ENCODE results near the gene KRTAP10-12.

KRTAP10-12 gene

DNA sequence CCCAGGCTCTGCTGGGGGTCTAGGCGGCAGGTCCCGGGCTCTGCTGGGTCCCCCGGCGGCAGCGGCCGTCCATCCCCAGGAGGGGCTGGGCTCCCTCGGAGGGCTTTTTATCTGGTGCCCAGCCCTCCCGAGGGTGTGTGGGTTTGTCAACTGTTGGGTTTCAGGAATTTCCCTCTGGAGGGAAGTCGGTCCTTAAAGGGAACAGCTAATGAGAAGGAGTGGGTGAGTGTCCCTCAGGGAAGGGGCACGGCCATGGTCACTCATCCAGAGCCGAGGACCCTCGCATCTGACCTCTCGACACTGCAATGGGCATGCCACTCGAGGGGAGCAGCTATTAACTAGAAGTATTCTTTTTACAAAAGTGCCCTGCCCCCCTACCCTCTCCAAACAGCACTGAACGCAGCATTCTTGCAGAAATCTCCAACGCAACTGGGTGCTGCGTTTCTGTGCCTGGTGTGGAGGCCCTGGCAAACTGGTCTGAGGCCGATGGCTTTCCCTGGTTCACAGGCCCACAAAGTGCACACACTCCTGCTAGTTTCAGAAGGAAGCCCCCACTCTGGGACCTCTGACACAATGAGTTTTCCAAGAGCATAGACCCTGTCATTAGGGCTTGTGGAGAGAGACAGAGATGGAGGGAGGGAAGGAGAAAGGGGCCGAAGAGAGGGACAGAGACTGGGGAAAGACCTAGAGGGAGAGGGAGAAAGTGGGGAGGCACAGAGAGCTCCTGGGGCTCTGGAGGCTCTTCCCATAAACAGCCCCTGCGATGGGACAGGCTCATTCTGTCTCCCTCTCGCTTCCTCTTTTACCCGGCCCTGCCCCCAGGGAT, 15.4 kb downstream of the KRTAP10-12 start:
- DNase-seq: no peak

DNA sequence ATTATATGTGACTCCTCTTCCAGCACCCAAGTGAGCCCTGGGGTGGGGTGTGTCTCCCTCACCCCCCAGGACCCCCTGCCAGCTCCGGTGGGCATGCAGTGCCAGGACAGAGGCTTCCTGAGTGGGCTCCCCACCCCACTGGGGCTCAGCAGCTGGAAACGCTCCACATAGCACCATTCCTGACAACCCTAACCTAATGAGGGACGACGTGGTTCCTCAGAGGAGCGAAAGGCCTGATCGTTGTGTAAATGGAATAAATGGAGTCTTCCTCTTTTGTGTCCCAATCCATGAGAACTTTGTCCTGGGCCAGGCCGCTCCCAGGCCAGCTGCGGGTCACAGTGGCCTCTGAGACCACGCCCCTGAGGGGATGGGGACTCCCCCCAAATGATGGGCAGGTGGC, 16.2 kb downstream of the KRTAP10-12 start:
- DNase-seq: no peak

DNA sequence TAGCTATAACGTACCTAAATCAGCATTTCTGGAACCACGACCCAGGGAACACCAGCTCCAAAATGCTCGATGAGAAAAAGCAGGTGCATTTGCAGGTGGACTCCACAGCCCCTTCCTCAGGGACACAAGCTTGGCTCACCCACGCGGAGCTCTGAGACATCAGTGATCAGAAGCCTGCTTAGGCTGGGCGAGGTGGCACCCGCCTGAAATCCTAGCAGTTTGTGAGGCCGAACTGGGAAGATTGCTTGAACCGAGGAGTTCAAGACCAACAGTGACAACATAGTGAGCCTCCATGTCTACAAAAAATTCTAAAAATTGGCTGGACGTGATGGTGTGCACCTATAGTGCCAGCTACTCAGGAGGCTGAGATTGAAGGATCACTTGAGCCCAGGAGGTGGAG, 16.9 kb downstream of the KRTAP10-12 start:
- no peak for DNase-seq

DNA sequence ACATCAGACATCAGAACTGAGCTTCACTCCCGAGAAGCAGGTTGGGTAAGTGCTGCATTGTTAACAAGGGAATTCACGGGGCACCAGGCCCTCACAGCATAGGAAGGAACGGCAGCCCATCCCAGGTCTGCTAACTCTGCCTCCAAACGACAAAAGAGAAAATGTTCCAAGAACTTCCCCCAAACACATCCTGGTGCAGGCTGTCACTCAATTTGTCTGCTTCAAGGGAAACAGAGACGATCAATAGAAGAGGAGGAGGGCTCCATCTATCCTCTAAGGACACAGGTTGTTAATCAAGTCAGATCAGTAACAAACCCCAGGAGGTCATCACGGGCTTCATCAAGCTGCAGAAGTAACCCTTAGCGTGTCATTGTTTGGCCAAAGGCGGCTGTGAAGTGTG, 17.9 kb downstream of the KRTAP10-12 start:
- no peak for DNase-seq

DNA sequence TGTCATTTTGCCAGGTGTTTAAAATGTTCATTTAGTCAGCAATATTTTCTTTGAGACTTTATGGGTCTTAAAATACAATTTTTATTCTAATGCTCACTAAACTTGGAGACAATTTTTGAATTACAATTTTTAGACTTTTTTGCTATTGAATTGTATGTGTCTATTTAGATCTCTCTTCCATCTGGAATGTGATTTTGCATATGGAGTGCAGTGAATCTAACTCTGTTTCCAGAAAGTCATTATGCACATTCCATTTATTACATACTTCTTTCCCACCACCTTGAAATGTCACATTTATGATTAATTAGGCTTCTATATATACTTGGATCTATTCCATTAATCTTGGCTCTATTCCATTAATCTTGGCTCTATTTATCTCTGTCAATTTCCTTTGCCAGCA, 20.0 kb downstream of the KRTAP10-12 start:
- DNase-seq: no peak

DNA sequence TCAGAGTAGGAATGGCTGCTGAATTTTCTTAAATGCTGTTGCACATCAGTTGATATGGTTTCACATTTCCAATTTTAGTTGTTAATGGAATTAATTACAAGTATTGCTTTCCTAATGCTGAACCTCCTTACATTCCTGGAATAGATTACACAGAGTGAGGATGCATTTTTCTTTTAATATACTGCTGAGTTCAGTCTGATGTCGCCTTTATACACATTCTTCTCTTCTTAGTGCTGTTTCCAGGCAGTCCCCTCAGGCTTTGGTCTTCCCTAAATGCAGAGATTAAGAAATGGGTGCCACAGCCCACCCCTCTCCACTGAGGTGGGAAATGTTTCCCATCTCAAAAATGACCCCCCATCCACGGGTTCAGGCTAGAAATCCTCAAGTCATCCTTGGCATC, 21.1 kb downstream of the KRTAP10-12 start:
- no peak for DNase-seq

DNA sequence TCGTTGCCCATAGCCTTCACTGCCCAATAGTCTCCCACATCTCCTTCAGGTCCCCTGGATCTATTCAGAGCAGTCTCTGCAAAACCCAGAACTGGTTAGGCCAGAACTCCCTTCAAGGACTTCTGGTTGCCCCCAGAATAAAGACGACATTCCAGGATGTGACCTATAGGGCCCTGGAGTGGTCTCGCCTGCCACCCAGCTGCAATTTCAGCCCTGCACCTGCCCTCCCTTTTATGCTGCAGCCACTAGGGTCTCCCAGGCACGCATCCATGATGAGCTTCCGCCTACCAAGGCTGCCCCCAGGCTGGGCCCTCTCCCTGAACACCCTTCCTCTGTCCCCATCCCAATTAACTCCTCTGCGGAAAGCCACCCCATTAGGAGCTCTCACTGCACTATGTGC, 21.6 kb downstream of the KRTAP10-12 start:
- DNase-seq: no peak

DNA sequence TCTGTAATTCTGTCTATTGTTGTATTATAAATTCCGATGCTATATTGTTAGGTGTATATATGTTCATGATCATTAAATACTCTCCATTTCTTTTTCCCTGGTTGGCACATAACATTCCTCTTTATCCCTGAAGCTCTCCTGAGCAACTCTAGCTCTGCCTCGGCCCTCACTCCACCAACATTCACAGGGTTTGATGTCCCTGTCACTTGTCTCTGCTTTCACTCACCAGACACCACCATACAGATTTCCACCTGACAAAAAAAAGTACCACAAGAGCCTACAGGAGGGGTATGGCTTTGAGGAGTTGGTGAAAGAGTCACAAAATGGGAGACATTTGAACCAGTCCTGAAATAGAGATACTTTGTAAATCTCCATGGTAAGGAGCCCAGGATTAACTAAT, 23.2 kb downstream of the KRTAP10-12 start:
- no peak for DNase-seq

DNA sequence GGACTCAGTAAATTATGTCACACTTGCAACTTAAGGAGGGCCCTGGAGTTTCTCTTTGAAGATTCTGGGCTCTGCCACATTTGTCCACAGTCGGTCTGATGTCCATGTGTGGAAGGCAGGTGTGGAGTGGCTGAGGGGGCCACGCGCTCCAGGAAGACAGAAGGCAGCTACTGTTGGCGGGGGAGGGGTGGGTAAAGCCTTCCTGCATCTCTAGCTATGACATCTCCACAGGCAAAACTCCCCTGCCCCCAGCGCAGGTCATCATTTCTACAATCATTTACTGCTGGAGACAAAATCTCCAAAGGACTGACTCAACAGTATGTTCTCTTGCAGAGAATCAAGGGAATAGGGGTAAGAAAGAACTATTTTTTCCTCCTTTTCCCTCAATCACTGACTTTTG, 25.8 kb downstream of the KRTAP10-12 start:
- no peak for DNase-seq

DNA sequence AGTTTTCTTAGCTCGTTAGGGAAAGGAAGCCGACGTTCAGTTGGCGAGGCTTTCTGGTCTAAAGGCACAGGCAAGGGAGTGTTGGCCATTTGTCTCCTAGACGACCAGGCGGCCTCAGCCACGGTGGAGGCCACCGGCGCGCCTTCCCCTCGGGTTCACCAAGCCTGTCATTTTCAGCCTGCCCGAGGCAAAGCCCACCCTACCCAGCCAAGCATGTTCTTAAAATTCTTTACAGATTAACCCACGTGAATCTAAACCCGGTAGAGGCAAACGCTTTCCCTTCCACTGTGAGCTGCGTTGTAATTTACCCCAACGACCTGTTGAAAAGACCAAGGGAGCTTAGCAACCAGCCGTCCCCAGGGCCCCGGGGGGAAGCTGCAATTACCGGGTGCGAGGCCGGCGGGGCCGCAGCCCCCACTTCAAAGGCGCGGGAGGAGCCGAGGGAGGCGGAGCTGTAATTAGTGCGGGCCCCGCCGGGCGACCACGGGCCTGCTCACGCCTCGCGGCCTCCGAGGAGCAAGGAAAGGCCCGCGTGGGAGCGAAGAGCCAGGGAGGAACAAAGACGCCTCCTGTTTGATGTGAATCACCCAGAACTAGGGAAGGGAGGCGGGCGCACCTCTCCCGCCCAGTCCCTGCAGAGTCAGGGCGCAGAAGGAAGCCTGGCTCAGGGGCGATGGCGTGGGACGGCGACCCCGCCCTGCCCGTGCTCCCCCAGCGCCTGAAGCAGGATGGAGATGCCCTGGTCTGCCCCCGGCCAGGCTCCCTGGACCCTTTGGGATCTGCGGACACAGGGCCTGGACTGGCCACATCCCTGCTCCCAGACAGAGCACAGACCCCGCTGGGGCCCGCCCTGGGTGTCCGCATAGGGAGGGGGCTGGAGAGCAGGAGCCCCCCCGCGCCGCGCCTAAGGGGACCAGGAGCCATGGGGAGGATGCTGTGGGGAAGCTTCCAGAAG, 26.5 kb downstream of the KRTAP10-12 start:
- DNase-seq: no peak

DNA sequence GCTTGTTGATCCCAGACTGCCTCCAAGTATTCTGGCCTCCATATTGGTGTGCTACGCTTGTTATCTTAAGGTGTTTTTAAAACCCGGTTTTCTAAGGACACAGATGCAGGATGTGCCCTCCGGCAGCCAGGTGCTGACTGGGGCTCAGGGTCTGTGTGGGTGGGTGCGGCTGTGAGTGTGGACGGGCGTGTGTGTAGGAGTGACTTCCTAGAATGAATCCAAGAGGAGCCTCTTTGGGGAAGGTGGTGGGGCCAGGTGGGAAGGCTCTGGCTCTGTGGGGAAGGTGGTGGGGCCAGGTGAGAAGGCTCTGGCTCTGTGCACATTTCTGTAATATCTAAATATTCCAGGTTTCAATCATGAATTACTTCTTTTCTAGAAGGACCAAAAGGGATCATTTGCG, 27.2 kb downstream of the KRTAP10-12 start:
- DNase-seq: no peak

DNA sequence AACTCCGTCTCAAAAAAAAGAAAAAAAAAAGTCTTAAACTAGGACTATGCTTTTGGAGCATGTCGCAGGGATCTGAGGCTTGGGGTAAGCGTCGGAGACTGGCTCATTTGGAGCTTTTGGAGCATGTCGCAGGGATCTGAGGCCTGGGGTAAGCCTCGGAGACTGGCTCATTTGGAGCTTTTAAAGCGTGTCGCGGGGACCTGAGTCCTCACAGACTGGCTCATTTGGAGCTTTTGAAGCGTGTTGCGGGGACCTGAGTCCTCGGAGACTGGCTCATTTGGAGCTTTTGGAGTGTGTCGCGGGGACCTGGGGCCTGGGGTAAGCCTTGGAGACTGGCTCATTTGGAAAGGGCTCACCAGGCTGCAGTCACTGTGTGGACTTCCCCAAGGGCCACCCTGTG, 28.0 kb downstream of the KRTAP10-12 start:
- DNase-seq: no peak

DNA sequence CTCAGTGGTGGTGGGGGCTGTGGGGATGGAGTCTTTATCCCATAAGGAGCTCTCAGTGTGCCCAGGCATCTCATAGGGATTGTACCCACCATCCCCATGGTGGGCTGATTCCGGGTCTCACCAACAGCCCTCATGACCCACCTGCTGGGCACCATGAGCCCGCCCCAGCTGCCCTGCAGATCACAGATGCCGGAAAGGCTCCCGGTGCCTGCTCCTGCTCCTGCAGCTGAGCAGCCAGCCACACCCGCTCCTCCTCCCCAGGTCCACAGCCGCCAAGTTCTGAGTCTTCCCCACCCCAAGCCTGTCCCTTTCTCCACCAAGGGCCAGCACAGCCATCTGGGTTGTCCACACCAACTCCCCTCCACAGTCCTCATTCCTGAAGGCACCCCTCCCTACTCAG, 29.9 kb downstream of the KRTAP10-12 start:
- DNase-seq: no peak

DNA sequence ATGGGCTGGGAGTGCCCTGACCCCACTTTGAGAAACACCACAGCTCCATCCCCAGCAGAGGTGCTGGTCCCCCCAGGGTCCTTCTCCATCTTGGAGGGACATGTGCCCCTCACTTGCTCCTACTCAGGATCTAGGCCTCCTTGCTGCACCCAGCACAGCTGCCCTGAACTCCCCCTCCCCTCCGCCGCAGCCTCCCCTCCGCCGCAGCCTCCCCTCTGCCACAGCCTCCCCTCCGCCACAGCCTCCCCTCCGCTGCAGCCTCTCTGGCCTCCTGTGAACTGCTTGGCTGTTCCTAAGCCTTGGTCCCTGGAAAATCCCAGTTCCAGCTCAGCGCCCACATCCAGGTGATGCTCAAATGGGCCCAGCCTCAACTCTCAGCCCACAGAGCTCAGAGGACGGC, 30.3 kb downstream of the KRTAP10-12 start:
- no peak for DNase-seq

DNA sequence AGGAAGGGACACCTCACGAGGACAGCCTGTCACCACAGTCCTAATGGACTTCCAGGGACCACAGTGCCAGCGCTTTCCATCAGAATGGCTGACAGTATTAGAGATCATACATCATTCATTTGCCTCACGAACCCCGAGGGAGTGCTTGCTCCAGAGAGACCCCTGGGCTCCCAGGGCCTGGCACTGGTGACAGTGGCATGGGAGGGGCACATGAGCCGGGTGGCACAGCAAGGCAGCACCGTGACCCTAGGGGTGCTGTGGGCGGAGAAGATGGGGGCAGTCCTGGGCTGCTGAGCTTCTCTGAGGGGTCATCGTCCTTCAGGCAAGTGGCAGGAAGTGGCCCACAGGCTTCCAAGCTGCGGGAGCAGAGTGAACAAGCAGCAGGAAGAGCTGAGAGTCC, 30.8 kb downstream of the KRTAP10-12 start:
- no peak for DNase-seq

DNA sequence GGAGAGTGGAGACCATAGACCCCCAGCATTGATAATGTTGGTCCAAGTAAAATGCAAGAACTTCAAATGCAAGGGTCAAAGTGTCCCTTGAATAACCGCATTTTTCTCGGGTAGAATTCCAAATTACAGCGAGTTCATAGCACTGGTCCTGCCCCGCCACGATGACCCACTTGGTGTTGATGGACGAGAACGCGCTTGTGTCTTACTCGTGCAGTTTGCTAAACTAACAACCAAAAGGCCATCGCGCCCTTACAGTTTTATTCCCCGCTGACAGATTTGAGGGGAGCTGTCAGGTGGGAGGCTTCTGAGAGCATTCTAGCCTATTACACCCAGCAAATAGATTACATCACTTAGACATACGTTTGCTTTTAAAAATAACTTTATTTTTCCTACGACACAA, 31.7 kb downstream of the KRTAP10-12 start:
- no peak for DNase-seq

DNA sequence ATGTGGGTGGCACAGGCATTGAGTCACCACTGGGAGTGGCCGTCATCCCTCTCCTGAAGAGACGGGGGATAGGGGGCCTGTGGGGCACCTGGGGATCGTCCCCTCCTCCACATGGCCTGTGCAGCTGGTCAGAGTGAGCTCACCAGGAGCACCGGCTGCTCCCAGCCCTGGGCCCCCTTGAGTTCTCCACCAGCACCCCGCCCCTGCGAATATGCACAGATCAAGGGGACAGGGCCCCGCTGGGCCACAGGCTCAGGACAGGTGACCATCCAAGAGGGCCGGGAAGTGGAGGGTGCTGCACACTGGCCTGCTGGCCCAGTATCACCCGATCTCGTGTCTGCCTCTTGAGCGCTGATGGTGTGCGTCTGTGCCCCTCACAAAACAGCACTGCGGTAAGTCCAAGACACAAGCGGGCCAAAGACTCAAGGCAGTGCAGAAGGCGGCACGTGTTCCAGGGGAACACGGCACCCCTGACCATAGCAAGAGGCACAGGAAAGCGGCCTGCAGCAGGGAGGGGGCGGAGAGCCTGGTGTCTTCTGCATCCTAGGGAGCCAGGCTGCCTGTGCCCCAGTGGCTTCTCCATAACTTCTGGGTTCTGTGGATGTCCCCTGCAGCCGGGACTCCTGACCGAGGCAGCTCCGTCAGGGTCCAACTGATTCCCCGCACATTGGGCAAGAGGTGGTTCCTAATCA, 32.5 kb downstream of the KRTAP10-12 start:
- DNase-seq: no peak

DNA sequence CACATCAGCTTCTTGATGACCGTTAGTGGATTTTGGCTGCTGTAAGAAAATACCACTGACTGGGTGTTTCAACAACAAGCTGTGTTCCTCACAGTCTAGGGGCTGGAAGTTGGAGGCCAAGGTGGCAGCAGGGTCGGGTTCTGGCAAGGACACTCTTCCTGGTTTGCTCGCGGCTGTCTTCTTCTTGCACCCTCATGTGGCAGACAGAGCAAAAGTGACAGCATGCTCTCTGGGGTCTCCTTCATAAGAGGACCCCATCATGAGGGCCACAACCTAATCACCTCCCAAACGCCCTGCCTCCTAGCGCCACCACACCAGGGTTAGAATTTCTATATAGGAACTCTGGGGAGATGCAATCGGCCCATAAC, 33.0 kb downstream of the KRTAP10-12 start:
- DNase-seq: no peak

DNA sequence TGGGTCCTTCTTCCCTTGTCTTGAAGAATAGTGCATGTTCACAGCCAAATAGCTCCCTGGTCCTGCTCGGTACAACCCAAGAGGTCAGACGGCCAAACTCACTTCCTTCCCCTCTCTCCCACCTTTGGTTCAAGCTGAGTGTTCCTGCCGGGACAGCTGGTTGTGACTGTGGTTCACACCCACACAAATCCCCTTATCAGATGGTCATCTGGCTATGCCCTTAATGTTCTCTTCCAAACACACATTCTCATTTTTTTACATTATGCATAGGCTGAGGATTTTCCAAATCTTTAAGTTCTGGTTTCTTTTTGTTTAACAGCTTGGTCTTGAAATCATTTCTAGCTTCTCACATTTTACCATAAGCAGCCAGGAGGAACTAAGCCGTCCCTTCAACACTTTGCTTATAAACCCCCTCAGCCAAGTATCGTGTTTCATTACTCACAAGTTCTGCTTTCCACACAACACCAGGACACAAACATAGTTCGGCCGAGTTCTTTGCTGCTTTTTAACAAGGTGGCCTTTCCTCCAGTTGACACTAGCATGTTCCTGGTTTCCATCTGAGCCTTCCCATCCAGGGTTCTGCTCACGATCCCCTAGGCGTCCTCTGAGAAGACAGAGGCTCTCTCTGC, 34.1 kb downstream of the KRTAP10-12 start:
- DNase-seq: no peak

DNA sequence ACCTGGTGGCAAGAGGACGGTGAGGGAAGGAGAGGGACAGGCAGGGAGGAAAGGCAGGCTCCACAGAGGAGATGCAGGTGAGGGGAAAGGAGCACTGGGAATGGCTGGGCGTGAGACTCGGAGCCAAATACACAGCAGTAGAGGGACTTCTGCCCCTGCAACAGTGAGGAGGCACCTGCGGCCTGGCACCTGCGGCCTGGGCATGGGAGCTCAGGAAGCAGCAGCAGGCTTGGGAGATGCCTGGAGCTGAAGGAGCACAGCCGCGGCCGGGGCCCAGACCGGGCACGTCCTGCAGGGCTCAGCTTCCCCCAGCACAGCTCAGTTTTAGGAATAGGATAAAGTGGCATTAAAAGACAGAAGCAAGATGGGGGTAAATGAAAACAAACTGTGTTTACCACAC, 35.3 kb downstream of the KRTAP10-12 start:
- no peak for DNase-seq

DNA sequence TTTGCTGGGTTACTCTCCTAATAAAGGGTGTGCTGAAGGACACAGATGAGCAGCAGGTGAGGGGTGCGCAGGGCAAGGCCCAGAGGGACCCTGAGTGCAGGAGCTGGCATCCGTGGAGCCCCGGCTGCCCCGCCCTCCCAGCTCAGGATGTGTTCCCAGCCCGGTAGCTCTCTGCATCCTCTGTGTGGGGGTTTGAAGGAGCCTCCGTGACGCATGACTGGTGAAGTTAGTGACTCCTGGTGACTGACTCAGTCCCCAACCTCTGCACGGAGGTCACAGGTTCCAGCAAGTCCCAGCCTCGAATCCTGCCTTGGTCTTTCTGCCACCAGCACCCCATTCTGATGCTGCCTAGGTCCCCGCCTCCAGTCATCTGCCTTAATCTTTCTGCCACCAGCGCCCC, 36.0 kb downstream of the KRTAP10-12 start:
- no peak for DNase-seq

DNA sequence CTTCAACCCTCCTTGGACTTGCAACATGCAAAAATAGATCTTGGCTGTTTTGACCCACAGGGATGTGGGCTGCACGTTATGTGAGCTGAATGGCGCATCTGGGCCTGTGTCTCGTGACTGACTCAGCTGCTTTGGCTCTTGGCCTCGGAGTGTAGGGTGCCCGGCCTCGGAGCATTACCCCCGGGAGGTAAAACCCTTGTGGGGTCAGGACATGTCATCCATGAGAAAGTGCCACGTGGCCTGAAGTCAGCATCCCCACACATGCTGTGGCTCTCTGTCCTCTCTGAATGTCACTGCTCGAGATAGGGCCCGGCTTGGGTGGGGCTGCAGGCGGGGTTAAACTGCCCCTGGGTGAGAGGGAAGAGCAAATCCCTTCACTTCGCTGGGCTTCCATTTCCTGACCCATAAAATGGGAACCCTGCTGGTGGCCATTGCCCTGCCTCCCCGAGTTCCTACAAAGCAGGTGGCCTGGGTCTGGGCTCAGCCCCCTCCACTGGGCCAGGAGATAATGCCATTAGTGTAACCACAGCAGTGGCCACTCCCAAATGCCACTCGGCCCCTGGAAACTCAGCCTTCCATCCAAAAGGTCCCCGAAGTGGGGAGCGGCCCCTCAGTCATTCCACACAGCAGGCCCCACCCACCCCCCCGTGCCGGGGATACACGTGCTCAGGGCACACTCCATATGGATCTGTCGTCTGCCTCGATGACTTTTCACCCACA, 37.2 kb downstream of the KRTAP10-12 start:
- DNase-seq: no peak
